ENCODE data around the gene ZNF764. TPM values are rescaled to one million over a fixed set of nuclear protein-coding genes. Genes with fewer than 3 reads are reported as not detected.

ZNF764 gene
- 39.0 TPM for total RNA-seq (ENCODE audit: unreplicated experiment)
- long read RNA-seq, transcript ZNF764-202 (3 exons, 2,970 nt) = major isoform, 5 of 6 reads
- long read RNA-seq, partial matches to known transcripts = 0 of 6 reads
- long read RNA-seq, other reads (novel, unspliced or antisense) = 1 of 6 reads

- H3K9me3 Mint-ChIP-seq (ENCODE audit: unreplicated experiment) = peaks cover 12% of the 10 kb centered on the region
- peak within 1 kb of the TSS; percentile 86 for H3K4me3 Mint-ChIP-seq (ENCODE audit: unreplicated experiment)
- H3K27me3 Mint-ChIP-seq (ENCODE audit: unreplicated experiment) = peaks cover 12% of the 10 kb centered on the region
- DNase-seq = peak; percentile 93
- TF ChIP-seq, protein P1, sequence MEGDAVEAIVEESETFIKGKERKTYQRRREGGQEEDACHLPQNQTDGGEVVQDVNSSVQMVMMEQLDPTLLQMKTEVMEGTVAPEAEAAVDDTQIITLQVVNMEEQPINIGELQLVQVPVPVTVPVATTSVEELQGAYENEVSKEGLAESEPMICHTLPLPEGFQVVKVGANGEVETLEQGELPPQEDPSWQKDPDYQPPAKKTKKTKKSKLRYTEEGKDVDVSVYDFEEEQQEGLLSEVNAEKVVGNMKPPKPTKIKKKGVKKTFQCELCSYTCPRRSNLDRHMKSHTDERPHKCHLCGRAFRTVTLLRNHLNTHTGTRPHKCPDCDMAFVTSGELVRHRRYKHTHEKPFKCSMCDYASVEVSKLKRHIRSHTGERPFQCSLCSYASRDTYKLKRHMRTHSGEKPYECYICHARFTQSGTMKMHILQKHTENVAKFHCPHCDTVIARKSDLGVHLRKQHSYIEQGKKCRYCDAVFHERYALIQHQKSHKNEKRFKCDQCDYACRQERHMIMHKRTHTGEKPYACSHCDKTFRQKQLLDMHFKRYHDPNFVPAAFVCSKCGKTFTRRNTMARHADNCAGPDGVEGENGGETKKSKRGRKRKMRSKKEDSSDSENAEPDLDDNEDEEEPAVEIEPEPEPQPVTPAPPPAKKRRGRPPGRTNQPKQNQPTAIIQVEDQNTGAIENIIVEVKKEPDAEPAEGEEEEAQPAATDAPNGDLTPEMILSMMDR (IDR thresholded peaks at IDR 0.05; ENCODE audit: partially characterized antibody, unreplicated experiment) = no peak
- peak within 1 kb of the TSS; percentile 99 for H3K27ac Mint-ChIP-seq (ENCODE audit: unreplicated experiment)
- H3K4me1 Mint-ChIP-seq (ENCODE audit: low read depth, unreplicated experiment) = peaks cover 26% of the 10 kb centered on the region
- peaks cover 11% of the 10 kb centered on the region for H3K36me3 Mint-ChIP-seq (ENCODE audit: unreplicated experiment)
These were observed at the start of gene ZNF764 for GRCh38 chr16:30557957-30558788. Gene ZNF764, minus strand, starts transcription at chr16:30558374. Its CDS starts 192 bp downstream, at chr16:30558182.

DNA sequence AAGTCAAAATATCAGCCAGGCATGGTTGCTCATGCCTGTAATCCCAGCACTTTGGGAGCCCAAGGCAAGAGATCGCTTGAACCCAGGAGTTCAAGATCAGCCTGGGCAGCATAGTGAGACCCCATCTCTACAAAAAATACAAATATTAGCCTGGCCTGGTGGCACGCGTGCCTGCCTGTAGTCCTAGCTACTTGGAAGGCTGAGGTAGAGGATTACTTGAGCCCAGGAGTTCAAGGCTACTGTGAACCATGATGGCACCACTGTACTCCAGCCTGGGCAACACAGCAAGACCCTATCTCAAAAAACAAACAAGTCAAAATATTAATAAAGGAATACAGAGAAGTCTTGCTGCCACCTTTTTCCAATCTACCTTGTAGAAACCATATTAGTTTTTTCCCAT, 47.8 kb upstream of the ZNF764 start:
- Mint-ChIP-seq H3K27me3 (ENCODE audit: unreplicated experiment) (peaks cover 9% of the 10 kb centered on the region), H3K36me3 (ENCODE audit: unreplicated experiment) (peaks cover 5% of the 10 kb centered on the region), H3K4me3 (ENCODE audit: unreplicated experiment) (no peak overlapping the region), H3K27ac (ENCODE audit: unreplicated experiment) (no peak overlapping the region), H3K4me1 (ENCODE audit: low read depth, unreplicated experiment) (peaks cover 3% of the 10 kb centered on the region), H3K9me3 (ENCODE audit: unreplicated experiment) (peaks cover 11% of the 10 kb centered on the region)
- no peak for DNase-seq
- TF ChIP-seq, protein P1 (IDR thresholded peaks at IDR 0.05; ENCODE audit: partially characterized antibody, unreplicated experiment) = no peak

DNA sequence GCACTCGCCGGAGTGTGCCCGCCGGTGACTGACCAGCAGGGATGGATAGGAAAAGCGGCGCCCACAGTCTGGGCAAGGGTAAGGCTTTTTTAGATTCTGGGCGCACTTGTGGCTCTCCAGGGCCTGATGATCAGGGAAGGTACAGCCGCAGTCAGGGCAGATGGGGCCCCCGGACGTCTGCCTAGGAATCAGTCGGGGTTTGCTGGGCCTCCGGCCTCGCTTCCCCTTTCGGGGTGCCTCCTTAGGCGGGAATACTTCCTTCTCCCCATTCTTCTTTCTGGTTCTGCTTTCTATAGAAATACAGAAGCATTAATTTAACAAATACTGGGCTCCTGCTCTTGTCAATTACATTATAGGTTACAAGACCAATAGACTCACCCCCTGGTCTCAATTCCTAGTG, 47.0 kb upstream of the ZNF764 start:
- H3K4me3 Mint-ChIP-seq (ENCODE audit: unreplicated experiment) = no peak overlapping the region
- H3K4me1 Mint-ChIP-seq (ENCODE audit: low read depth, unreplicated experiment) = no peaks in the 10 kb centered on the region
- H3K9me3 Mint-ChIP-seq (ENCODE audit: unreplicated experiment) = peaks cover 10% of the 10 kb centered on the region
- peaks cover 6% of the 10 kb centered on the region for H3K27me3 Mint-ChIP-seq (ENCODE audit: unreplicated experiment)
- H3K36me3 Mint-ChIP-seq (ENCODE audit: unreplicated experiment) = peaks cover 5% of the 10 kb centered on the region
- no peak overlapping the region for H3K27ac Mint-ChIP-seq (ENCODE audit: unreplicated experiment)
- TF ChIP-seq, protein P1 (IDR thresholded peaks at IDR 0.05; ENCODE audit: partially characterized antibody, unreplicated experiment) = no peak
- DNase-seq = no peak

DNA sequence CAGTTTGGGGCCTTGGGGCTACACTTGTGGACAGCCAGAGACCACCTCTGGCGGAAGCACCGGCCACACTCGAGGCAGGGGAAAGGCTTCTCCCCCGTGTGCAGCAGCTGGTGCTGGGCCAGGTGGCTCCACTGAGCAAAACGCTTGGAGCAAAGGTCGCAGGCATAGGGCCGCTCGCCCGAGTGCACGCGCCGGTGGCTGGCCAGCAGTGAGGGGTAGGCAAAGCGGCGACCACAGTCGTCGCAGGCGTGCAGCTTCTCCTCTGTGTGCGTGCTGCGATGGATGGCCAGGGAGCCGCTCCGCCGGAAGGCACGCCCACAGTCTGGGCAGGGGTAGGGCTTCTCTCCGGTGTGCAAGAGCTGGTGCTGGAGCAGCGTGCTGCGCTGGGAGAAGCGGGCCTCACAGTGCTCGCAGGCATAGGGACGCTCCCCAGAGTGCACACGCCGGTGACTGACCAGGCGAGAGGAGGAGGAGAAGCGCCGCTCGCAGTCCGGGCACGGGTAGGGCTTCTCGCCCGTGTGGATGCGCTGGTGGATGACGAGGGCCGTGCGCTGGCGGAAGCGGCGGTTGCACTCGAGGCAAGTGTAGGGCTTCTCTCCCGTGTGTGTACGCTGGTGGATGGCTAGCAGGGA, 46.3 kb upstream of the ZNF764 start:
- no peak overlapping the region for H3K27ac Mint-ChIP-seq (ENCODE audit: unreplicated experiment)
- TF ChIP-seq, protein P1 (IDR thresholded peaks at IDR 0.05; ENCODE audit: partially characterized antibody, unreplicated experiment) = no peak
- peaks cover 9% of the 10 kb centered on the region for H3K9me3 Mint-ChIP-seq (ENCODE audit: unreplicated experiment)
- DNase-seq = no peak
- H3K36me3 Mint-ChIP-seq (ENCODE audit: unreplicated experiment) = peaks cover 5% of the 10 kb centered on the region
- peaks cover 5% of the 10 kb centered on the region for H3K27me3 Mint-ChIP-seq (ENCODE audit: unreplicated experiment)
- no peak overlapping the region for H3K4me3 Mint-ChIP-seq (ENCODE audit: unreplicated experiment)
- H3K4me1 Mint-ChIP-seq (ENCODE audit: low read depth, unreplicated experiment) = no peaks in the 10 kb centered on the region
